HEK293 (cell line): Measurements from ENCODE around the gene DDRGK1.

Experiments
- MYNN ChIP-seq: fragments of 450-650 bp; formaldehyde crosslinking; IDR thresholded peaks from 2 replicates; pipeline ENCODE4 v1.5.1; 2016; ENCODE audit warnings: missing biosample characterization, missing genetic modification characterization, borderline replicate concordance
- SETDB1 ChIP-seq: IDR thresholded peaks from one replicate; pipeline ENCODE4 v1.6.1; 2017; ENCODE audit warnings: mild to moderate bottlenecking, low read length, moderate library complexity, mixed read lengths; ENCODE audit not compliant: insufficient read length
- ZNF169 ChIP-seq: fragments of 450-650 bp; formaldehyde crosslinking; IDR thresholded peaks from 2 replicates; pipeline ENCODE4 v1.5.1; 2016; ENCODE audit warnings: missing biosample characterization, missing genetic modification characterization
- ZNF274 ChIP-seq, 2 experiments: fragments of 200-500 bp in 1 of 2; fragments of 450-650 bp in 1 of 2; sonication (Bioruptor generic) in 1 of 2; formaldehyde crosslinking in 1 of 2; IDR thresholded peaks; 2 replicates each; pipeline versions ENCODE4 v1.5.1 to v1.6.1; 2014 to 2016; ENCODE audit warnings: borderline replicate concordance in 1 of 2, inconsistent platforms in 1 of 2, low read length in 1 of 2, missing biosample characterization in 1 of 2, missing genetic modification characterization in 1 of 2
- ZNF335 ChIP-seq: fragments of 450-650 bp; formaldehyde crosslinking; conservative IDR thresholded peaks from 2 replicates; pipeline ENCODE4 v1.5.1; 2016; ENCODE audit warnings: missing biosample characterization, missing genetic modification characterization
- ZNF571 ChIP-seq: fragments of 450-650 bp; formaldehyde crosslinking; IDR thresholded peaks from 2 replicates; pipeline ENCODE4 v1.5.0; 2017; ENCODE audit warnings: missing biosample characterization, missing genetic modification characterization
- TF ChIP-seq, protein P1 (sequence below): fragments of 450-650 bp; formaldehyde crosslinking; optimal IDR thresholded peaks from 2 replicates; pipeline ENCODE3; 2016; ENCODE audit warnings: missing biosample characterization, mild to moderate bottlenecking, missing genetic modification characterization
- TF ChIP-seq, protein P2 (sequence below): fragments of 450-650 bp; formaldehyde crosslinking; IDR thresholded peaks from 2 replicates; pipeline ENCODE4 v1.5.1; 2016; ENCODE audit warnings: missing biosample characterization, missing genetic modification characterization
- TF ChIP-seq, protein P3 (sequence below): fragments of 450-650 bp; formaldehyde crosslinking; IDR thresholded peaks from 2 replicates; pipeline ENCODE4 v1.5.1; 2016; ENCODE audit warnings: missing biosample characterization, missing genetic modification characterization

DNA sequence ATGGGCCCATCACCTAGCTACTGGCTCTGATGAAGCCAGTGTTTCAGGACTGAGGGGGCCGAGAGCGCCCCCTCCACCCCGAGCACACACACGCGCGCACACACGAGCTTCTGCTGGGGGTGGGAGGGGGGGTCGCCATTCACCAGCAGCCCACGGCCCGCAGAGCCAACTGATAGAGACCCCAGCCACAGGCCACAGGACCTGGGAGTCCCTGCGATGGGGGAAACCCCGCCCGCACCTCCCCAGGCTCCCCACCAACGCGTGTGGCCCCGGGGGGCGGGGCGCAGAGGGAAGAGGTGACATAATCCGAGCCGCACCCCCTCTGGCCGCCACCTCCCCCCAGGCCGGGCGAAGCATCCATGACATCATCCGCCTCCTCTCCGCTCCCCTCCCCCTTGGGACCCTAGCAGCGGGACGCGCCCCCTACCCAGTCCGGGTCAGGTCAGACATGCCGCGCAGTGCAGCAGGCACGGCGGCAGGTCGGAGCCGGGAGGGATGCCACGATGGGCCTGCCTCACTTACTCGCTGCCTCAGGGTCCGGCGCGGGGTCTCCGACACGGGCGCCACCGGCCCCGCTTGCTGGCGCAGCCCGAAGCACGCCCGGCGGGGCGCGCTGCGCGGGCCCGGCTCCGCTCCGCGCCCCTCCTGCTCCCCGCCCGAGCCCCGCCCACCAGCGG is 31.4 kb downstream of the DDRGK1 start, which contains the start of gene LZTS3:
- TF ChIP-seq SETDB1 = no peak
- TF ChIP-seq ZNF335 = peak; percentile 88
- TF ChIP-seq, protein P1, sequence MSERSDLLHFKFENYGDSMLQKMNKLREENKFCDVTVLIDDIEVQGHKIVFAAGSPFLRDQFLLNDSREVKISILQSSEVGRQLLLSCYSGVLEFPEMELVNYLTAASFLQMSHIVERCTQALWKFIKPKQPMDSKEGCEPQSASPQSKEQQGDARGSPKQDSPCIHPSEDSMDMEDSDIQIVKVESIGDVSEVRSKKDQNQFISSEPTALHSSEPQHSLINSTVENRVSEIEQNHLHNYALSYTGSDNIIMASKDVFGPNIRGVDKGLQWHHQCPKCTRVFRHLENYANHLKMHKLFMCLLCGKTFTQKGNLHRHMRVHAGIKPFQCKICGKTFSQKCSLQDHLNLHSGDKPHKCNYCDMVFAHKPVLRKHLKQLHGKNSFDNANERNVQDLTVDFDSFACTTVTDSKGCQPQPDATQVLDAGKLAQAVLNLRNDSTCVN (tag by site-specific recombination) = peak; percentile 85
- TF ChIP-seq, protein P2, sequence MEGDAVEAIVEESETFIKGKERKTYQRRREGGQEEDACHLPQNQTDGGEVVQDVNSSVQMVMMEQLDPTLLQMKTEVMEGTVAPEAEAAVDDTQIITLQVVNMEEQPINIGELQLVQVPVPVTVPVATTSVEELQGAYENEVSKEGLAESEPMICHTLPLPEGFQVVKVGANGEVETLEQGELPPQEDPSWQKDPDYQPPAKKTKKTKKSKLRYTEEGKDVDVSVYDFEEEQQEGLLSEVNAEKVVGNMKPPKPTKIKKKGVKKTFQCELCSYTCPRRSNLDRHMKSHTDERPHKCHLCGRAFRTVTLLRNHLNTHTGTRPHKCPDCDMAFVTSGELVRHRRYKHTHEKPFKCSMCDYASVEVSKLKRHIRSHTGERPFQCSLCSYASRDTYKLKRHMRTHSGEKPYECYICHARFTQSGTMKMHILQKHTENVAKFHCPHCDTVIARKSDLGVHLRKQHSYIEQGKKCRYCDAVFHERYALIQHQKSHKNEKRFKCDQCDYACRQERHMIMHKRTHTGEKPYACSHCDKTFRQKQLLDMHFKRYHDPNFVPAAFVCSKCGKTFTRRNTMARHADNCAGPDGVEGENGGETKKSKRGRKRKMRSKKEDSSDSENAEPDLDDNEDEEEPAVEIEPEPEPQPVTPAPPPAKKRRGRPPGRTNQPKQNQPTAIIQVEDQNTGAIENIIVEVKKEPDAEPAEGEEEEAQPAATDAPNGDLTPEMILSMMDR (tag by site-specific recombination) = peak; percentile 68; the same call in 1 of the 2 replicates
- TF ChIP-seq, protein P3, sequence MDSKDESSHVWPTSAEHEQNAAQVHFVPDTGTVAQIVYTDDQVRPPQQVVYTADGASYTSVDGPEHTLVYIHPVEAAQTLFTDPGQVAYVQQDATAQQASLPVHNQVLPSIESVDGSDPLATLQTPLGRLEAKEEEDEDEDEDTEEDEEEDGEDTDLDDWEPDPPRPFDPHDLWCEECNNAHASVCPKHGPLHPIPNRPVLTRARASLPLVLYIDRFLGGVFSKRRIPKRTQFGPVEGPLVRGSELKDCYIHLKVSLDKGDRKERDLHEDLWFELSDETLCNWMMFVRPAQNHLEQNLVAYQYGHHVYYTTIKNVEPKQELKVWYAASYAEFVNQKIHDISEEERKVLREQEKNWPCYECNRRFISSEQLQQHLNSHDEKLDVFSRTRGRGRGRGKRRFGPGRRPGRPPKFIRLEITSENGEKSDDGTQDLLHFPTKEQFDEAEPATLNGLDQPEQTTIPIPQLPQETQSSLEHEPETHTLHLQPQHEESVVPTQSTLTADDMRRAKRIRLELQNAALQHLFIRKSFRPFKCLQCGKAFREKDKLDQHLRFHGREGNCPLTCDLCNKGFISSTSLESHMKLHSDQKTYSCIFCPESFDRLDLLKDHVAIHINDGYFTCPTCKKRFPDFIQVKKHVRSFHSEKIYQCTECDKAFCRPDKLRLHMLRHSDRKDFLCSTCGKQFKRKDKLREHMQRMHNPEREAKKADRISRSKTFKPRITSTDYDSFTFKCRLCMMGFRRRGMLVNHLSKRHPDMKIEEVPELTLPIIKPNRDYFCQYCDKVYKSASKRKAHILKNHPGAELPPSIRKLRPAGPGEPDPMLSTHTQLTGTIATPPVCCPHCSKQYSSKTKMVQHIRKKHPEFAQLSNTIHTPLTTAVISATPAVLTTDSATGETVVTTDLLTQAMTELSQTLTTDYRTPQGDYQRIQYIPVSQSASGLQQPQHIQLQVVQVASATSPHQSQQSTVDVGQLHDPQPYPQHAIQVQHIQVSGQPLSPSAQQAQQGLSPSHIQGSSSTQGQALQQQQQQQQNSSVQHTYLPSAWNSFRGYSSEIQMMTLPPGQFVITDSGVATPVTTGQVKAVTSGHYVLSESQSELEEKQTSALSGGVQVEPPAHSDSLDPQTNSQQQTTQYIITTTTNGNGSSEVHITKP (tag by site-specific recombination) = no peak
- no peak for TF ChIP-seq ZNF274 (IDR thresholded peaks at IDR 0.05; ENCODE audit: low read length)
- no peak for TF ChIP-seq ZNF274 (tag by site-specific recombination; IDR thresholded peaks at IDR 0.05; ENCODE audit: borderline replicate concordance)
- no peak for TF ChIP-seq ZNF169 (tag by site-specific recombination)
- TF ChIP-seq ZNF571 (tag by site-specific recombination) = no peak
- no peak for TF ChIP-seq MYNN
